Measurements from ENCODE around the gene TTC39A.

The TTC39A gene

GRCh38 chr1:51330331-51331201 lies at the start of gene TTC39A:
TSS of gene TTC39A (minus strand) at chr1:51330562. CDS start at chr1:51330477, 85 bp downstream.
- no peak for DNase-seq (ENCODE audit: low read depth)

- DNase-seq (ENCODE audit: low read depth), result no peak
These were observed 48.5 kb upstream of the TTC39A start for GRCh38 chr1:51378871-51379270.

GRCh38 chr1:51373898-51374297 lies 43.5 kb upstream of the TTC39A start:
- no peak for DNase-seq (ENCODE audit: low read depth)

GRCh38 chr1:51372561-51372960 lies 42.2 kb upstream of the TTC39A start:
- DNase-seq (ENCODE audit: low read depth), result no peak

GRCh38 chr1:51369171-51369570 lies 38.8 kb upstream of the TTC39A start:
- DNase-seq (ENCODE audit: low read depth), result no peak

- DNase-seq (ENCODE audit: low read depth), result no peak
These were observed 35.4 kb upstream of the TTC39A start for GRCh38 chr1:51365774-51366173.

GRCh38 chr1:51359879-51360278 lies 29.5 kb upstream of the TTC39A start:
- no peak for DNase-seq (ENCODE audit: low read depth)

- no peak for DNase-seq (ENCODE audit: low read depth)
These were observed 25.0 kb upstream of the TTC39A start for GRCh38 chr1:51355382-51355781.

GRCh38 chr1:51354416-51354815 lies 24.1 kb upstream of the TTC39A start:
- no peak for DNase-seq (ENCODE audit: low read depth)

- no peak for DNase-seq (ENCODE audit: low read depth)
These were observed 21.5 kb upstream of the TTC39A start for GRCh38 chr1:51351907-51352306.

- DNase-seq (ENCODE audit: low read depth), result no peak
These were observed 19.5 kb upstream of the TTC39A start for GRCh38 chr1:51349862-51350261.

GRCh38 chr1:51348147-51348527 lies 17.8 kb upstream of the TTC39A start:
- no peak for DNase-seq (ENCODE audit: low read depth)

- DNase-seq (ENCODE audit: low read depth), result no peak
These were observed 17.2 kb upstream of the TTC39A start for GRCh38 chr1:51347398-51348146.

- no peak for DNase-seq (ENCODE audit: low read depth)
These were observed 16.0 kb upstream of the TTC39A start for GRCh38 chr1:51346086-51346942.

GRCh38 chr1:51345300-51345687 lies 14.9 kb upstream of the TTC39A start:
- no peak for DNase-seq (ENCODE audit: low read depth)

GRCh38 chr1:51344602-51345299 lies 14.4 kb upstream of the TTC39A start:
- no peak for DNase-seq (ENCODE audit: low read depth)

GRCh38 chr1:51344276-51344601 lies 13.9 kb upstream of the TTC39A start:
- DNase-seq (ENCODE audit: low read depth), result no peak

- no peak for DNase-seq (ENCODE audit: low read depth)
These were observed 13.3 kb upstream of the TTC39A start for GRCh38 chr1:51343624-51344023.

- DNase-seq (ENCODE audit: low read depth), result no peak
These were observed 12.3 kb upstream of the TTC39A start for GRCh38 chr1:51342591-51343206.

GRCh38 chr1:51341876-51342496 lies 11.6 kb upstream of the TTC39A start:
- no peak for DNase-seq (ENCODE audit: low read depth)

- DNase-seq (ENCODE audit: low read depth), result no peak
These were observed 10.0 kb upstream of the TTC39A start for GRCh38 chr1:51340380-51340779.

All from HS-5 (cell line).